HG03159 (cell line): Measurements from ENCODE around the gene GPR183.

Source experiments
- ATAC-seq: cut with Tn5 transposase; IDR thresholded peaks from one replicate; pipeline ENCODE4 v1.9.1; 2021; ENCODE audit warnings: mild to moderate bottlenecking, moderate library complexity; ENCODE audit not compliant: unreplicated experiment

Gene GPR183

DNA sequence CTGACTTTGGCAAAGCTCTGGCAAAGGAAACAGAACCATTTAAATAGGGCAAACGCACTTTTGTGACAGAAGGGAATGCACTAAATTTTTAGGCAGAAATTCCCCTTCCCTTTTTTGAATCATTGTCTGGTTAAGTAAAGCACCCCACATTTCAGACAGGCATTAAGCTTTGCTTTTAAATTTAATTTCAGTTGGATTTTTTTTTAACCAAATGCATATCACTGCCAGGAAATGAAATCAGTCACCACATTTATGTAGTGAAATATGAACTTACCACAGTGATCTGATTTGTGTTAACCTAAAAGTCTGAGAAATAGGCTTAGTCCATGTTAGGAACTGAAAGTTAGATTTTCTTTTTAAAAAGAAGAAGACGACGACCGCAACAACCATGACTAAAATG is 10.8 kb downstream of the GPR183 start:
- ATAC-seq: peak; percentile 51

DNA sequence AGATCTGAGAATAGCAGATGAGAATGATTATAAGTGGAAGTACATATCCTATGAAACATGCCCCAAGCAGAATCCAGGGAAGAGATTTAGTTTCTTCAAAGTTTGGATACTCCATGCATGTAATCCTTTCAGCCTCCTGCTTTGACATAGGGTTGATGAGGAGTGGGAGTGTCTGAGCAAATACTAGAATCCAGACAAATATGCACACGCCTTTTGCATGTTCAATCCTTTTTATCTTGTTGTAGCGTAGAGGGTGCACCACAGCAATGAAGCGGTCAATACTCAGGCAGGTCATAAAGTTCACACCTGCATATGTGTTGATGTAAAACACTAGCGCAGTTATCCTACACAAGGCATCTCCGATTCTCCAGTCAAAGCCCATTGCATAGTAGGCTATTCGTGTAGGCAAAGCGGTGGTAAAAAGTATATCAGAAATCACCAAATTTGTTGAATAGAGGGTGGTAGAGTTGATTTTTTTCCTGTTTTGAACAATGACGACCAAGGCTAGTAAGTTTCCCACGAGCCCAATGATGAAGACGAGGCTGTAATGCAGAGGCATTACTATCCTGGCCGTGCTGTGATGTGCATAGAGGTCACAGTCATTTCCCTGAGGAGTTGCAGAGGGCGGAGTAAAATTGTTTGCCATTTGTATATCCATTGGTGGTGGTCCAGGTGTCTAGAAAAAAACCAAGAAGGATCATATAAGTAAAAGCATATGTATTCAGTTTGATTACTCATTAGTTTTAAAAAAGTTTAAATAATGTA is 11.5 kb downstream of the GPR183 start:
- ATAC-seq: no peak

DNA sequence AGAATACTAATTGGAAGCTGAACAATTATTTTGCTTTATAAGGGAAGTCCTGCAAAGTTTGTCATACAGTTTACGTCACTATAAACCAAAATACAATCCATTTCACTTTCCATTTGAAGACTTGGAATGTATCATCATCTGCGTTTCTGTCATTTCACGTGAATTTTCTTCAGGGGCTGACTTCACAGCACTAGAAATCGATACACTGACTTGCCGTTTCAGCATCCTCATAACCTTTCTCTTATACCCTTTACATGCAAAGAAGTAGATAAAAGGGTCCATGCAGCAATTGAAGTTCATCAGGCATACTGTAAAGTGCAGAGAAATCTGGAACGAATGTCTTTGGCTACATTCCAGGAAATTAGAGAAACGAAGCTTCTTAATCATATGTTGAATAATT is 12.2 kb downstream of the GPR183 start:
- ATAC-seq: no peak

DNA sequence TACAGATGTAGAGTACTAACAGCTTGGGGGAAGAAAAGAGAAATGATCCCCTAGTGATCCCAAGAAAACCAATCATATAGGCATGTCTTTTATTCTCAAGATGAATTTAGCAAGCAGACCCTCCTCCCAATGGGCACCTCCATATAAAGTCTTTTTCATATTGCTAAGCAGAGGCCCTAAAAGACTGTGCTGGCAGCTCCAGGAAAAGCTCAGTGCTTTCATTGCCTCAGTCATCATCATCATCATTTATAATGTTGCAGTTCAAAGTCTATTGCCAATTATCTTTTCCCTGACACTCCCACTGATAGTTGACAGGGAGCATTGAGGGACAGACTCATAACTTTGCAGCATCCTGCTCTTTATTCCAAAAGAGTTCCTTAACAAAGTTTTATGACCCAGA is 13.0 kb downstream of the GPR183 start:
- ATAC-seq: no peak

DNA sequence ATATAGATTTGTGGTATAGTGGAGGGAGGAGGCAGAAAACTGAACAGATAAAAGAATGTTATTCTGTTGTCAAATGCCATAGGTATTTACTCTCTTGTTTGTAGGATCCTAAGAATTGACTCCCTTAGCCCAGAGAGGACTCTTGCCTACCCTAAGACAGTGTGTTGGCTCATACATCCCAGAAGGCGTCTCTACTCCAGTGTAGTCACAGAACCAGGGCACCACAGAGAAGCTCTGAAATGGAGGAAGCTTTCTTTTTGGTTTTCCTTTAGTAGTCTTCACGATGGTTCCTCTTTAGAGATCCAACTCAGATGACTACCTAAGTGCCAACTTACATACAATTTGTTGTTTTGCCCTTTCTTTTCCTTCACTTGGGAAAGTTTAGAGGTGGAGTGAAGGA is 14.0 kb downstream of the GPR183 start:
- no peak for ATAC-seq

DNA sequence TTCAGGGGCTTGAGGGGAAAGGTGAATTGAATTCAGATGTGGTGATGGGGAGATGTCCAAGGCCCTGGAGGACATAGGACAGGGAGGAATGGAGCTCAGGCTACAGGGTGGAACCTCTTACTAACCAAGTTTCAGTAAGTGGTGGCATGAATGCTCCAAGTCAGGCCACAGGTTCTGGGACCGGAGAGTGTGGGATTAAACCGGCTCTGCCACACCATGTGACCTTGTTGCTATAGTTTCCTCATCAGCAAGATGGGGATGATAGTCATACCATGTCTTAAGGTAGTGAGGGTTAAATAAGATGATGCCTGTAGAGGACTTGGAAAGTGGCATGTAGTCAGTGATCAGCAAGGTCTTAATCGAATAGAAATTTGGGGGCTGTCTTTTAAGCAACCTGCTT is 16.3 kb downstream of the GPR183 start:
- no peak for ATAC-seq

DNA sequence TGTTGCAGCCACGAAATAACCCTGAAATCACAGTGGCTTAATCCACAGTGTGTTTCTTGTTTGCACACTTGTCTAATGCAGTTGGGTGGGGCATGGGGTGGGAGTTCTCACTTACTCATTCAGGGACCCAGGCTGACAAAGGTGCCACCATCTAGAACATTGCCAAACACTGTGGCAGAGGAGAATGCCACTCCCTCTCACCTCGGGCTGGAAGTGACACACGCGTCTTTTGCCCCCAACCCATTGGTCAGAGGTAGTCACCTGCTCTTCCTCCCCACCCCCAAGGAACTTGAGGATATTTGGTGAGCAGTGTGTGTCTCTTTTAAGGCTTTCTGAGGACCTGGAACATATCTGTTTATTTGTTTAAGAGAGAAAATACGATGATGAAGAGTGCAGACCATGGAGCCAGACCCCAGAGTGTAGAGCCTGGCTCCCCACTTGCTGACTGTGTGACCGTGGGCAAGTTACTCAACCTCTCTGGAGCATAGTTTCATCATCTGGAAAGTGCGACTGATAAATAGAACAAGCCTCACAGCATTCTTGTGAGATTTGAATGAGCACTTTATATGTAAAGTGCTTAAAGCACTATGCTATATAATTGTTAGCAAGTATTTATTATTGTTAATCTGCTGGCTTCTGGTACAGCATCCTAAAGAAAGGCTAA is 17.4 kb downstream of the GPR183 start:
- no peak for ATAC-seq

DNA sequence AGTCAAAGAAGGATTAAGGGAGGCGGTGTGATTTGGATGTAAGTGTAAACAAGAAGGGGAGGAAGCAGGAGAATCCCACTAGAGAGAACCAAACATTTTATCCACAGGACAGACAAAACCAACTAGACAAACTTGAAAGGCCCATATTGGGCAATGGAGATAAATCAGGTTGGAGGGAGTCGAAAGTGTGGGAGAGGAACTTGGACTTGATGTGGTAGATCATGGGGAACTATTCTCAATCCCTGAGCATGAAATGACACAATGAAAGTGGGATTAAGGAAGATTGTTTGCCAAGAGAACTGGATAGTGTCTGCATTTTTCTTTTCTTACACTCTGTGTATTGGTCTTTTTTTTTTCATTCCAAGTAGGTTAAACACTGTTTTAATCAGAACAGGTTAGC is 17.9 kb downstream of the GPR183 start:
- no peak for ATAC-seq

DNA sequence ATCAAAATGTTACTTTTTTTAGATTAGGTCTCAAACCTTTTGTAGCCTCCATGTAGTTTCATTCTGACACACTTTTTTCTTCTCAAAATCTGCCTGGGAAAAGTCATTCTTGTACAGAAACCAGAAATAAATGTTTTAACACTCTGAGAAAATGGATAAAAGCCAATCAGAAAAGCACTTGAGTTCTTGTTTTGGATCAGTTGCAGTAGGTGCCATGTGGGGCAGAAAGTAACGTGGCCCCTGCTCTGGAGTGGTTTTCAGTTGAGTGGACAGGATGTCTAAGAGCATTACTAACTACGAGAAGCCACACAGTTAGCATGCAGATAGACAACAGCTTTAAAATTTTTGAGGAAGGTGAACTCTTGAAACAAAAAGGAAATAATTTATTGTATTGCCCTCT is 19.1 kb downstream of the GPR183 start:
- ATAC-seq: peak; percentile 93

DNA sequence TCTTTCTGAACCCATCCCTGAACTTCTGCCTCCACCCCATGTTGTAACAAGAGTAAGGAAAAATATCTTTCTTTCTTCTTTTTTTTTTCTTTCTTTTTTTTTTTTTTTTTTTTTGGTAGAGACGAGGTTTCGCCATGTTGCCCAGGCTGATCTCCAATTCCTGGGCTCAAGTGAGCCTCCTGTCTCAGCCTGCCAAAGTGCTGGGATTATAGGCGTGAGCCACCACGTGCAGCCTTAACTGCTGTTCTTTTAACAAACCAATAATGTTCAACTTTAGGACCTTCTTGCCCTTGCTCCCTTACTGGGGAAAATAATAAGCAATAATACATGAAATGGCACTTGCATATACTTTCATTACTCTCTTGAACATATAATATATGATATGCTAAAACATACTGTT is 19.6 kb downstream of the GPR183 start:
- no peak for ATAC-seq

DNA sequence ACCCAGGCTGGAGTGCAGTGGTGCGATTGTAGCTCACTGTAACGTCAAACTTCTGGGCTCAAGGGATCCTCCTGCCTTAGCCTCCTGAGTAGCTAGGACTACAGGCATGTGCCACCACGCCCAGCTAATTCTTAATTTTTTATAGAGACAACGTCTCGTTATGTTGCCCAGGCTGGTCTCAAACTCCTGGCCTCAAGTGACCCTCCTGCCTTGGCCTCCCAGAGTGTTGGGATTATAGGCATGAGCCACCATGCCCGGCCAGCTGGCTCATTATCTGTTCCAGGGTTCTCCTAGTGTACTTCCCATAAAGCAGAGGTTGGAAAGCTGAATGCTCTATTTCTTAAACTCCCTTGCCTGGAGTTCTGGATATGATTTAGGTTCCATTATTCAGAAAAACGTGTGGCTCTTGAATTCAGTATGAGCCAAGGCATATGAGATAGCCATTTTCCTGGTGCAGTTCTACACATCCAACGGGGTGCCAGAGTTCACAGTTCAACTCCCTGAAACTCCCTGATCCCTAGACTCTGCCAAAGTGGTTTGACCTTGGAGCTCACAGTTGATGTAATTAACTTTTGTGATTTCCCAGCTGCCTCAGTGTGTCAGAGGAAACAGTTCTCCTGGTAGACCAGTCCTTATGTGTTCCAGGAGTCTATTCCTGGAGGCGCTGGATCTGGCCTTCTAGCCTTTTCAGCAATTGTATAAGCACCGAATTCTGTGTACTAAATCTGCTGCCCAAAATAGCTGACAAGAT is 21.6 kb downstream of the GPR183 start:
- ATAC-seq: no peak

DNA sequence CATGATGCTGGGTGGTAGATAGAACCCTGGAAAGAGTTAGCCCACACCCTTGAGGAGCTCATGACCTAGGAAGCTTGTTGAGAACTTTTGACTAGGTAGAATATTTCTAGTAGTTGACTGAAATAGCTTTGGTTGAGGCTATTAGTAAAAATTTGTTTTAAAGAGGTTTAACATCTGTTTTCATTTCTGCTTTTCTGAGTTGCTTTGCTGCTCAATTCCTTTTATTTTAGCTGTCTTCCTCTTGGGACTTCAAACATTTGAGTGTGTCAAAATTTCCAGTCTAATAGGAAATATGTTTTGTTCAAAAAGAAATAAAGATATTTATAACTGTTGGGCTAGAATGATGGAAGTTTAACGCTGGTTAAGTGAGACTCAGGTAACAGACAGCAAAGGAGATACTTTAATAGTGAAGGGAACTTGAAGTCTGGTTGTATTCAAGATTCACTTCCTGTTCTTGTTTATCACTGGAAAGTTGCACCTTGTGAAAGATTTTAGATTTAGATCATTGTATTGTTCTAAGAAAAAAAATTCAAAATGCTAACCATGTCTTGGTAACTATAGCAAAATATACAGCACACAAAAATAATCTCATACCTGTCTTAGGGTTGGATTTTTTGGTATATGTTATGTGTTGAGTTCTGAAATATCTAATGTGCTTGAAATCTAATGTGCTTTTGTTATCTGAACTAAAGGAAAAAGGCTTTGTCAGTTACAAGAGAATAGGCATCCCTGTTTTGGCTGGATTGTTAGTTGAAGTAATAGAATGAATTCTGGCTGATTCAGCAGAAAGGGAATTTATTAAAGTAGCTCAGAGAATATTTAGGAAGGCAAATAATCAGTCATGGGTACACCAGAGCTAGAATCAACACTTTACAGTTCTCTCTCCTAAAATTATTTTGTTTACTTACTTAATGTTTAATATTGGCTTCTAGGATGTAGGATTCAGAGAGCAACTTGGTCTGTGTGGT is 24.7 kb downstream of the GPR183 start:
- peak; percentile 65 for ATAC-seq

DNA sequence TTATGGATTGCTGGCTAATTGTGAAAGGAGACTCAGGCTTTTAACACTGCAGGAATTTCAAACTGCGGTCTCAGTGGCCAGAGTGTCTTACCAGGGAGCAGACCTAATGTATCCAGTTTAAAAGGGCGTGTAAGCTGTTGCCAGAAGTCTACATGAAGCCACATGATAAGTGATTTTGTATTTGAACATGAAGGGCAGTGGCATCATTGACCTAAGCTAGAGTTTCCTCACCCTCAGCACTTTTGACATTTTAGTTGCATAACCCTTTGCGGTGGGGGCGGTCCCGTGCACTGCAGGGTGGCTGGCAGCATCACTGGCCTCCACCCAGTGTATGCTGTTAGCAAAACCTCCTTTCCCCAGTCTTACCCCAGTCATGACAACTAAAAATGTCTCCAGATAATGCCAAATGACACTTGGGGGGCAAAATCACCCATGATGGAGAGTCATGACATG is 25.4 kb downstream of the GPR183 start:
- peak; percentile 78 for ATAC-seq

DNA sequence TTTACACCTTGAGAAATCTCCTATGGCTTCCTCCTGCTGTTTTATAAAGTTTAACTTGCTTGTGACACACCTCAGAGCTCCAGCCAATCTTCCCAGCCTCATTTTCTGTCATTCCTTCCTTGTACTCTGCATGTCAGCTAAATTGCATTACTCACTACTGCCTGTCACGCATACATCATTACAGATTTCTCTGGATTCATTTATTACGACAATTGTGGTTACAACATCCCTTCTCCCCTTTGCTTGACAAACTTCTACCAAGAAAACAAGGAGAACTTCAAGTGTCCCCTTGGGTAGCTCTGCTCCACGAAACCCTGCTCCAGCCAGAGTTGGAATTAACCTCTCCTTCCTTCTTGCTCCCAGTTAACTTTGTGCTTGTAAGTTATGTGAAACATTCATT is 27.0 kb downstream of the GPR183 start:
- ATAC-seq: no peak

DNA sequence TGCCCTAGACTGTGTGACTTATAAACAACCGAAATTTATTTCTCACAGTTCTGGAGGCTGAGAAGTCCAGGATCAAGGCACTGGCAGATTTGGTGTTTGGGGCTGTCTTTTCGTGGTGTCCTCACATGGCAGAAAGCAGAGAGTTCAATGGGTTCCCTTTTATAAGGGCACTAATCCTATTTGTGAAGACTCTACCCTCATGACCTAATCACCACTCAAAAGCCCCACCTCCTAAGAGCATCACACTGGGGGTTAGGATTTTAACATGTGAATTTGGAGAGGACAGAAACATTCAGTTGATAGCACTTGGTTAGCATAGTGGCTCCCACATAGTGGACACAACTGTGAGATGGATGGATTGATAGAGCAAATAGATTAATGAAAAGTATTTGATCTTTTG is 27.6 kb downstream of the GPR183 start:
- ATAC-seq: no peak

DNA sequence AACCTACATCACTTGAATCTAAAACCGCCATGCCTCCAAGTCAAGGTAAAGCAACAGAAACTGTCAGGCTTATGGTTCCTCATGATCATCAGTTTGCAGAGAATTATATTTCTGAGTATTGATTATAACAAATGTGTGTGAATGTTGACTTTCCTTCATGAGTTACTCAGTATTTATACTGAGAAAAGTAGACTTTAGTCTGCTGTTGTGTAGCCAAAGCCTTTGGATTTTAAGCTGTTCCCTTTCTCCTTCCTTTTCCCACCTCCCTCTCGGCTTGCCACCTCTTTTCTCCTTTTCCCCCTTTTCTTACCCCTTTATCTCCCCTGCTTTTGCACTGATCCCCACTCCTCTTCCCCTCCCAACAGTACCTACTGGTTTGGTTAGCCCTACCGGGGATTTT is 28.4 kb downstream of the GPR183 start:
- no peak for ATAC-seq

DNA sequence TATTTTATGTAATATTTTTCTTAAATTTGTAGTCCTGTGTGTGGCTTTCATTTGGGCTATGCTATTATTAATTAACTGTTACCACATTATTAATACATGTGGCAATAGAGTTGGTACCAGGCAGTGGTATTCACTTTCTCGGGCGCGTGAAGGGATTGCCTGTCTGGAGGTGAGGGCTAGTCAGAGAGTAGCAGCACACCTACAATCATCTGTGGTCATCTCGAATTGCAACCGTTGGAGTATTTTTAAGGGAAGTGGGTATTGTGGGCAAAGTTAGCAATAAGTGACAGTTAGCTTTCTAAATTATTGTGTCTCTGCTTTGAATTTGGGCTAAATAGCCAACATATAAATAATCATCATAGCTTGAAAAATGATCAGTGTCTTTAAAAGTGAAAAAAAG is 29.0 kb downstream of the GPR183 start:
- ATAC-seq: no peak

DNA sequence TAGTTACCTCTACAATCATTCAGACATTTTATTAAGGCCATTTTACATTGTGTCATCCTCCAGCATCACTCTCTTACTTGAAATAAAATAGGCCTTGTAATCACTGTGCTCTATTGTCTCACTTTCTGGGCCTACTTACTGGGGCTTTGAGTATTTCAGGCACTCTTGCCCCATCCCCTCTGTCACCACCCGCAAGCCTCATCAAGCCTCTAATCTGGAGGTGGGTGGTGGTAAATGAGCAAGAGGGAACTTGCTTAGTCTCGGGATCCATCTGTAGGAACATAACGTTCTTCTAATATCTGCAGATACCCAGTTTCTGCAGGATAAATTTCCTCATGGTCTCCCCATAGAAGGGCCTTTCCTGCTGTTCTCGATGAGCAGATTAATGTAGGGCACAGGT is 29.6 kb downstream of the GPR183 start:
- ATAC-seq: no peak

DNA sequence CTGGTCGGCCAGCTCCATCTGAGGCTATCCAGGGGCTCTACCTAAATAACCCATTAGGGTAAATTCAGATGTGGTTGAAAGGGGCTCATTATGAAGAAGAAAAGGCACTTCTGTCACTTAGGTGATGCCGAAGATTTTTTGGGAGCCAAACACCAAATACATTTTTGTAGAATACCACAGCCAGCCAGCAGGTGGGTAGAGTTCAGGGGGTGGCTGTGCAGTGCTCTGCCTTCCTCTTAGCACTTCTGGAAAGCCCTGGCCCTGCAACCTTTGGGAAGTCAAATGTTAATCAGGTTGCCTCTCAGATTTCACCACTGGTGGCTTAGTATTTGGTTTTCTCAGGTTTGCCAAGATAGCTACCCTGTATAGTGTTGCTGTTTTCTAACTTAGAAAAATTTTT is 30.5 kb downstream of the GPR183 start:
- ATAC-seq: no peak

DNA sequence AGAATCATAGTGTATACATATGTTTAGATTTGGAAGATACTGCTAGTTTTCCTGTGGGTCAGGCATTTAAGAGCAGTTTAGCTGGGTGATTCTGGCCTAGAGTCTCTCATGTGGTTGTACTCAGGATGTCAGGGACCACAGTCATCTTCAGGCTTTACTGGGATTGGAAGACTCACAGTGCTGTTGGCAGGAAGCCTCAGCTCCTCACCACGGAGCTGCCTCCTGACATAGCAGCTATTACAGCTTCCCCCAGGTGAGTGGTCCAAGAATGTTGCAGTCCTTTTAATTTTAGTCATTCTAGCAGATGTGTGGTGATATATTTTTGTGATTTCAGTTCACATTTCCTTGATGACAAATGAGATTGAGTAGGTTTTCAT is 32.1 kb downstream of the GPR183 start:
- ATAC-seq: no peak

DNA sequence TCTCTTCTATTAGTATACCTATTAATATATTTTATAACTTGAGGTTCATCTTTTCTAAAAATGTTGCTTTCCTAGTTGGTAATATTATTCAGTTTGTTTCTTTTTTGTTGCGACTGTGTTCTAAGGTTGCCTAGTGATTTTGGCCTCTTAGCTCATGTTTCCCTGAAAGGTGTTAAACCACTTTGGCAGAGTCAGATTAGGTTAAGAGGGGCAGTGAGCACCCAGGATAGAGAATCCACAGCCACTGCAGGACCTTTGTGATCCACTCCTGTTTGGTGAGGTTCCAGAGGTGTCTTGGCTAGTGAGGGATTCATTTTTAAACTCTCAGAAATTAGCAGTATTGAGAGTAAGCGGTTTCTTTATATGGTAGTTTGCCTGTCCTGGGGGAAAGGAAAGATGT is 34.1 kb downstream of the GPR183 start:
- ATAC-seq: no peak
